ENCODE results near the gene FGR.
"Not testable (repeated sequence)": the region's sequence is repeated elsewhere in the genome, so short reads cannot be mapped to it uniquely, and the experiment has no call there.

FGR gene

GRCh38 chr1:27634177-27634984 lies 604 bp downstream of the FGR start:
- peak in 1 of 2 experiments; percentile 33 for DNase-seq

DNA sequence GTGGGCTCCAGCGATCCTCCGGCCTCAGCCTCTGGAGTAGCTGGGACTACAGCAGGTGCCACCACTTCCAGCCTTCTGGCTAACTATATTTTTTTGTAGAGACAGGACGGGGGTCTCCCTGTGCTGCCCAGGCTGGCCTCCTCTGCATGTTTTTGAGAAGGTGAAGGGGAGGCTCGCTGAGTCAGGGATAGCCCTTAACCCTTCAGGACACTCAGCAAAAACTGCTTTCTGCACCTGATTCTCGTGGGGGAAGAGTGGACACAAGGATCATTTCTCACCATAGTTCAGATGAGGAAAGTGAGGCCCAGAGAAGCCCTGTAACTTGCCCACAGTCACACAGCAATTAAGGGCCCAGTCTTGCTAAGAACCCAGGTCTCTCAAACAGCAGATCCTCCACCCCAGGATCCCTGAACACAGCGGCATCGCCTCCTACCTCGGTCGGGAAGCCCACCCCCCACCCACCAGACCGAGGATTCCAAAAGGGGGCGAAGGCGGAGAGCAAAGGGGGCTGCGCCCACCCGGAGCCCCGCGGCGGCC lies 1.3 kb downstream of the FGR start:
- no peak for DNase-seq

- no peak for DNase-seq
Measured at GRCh38 chr1:27633298-27633610, 1.7 kb downstream of the FGR start.

DNA sequence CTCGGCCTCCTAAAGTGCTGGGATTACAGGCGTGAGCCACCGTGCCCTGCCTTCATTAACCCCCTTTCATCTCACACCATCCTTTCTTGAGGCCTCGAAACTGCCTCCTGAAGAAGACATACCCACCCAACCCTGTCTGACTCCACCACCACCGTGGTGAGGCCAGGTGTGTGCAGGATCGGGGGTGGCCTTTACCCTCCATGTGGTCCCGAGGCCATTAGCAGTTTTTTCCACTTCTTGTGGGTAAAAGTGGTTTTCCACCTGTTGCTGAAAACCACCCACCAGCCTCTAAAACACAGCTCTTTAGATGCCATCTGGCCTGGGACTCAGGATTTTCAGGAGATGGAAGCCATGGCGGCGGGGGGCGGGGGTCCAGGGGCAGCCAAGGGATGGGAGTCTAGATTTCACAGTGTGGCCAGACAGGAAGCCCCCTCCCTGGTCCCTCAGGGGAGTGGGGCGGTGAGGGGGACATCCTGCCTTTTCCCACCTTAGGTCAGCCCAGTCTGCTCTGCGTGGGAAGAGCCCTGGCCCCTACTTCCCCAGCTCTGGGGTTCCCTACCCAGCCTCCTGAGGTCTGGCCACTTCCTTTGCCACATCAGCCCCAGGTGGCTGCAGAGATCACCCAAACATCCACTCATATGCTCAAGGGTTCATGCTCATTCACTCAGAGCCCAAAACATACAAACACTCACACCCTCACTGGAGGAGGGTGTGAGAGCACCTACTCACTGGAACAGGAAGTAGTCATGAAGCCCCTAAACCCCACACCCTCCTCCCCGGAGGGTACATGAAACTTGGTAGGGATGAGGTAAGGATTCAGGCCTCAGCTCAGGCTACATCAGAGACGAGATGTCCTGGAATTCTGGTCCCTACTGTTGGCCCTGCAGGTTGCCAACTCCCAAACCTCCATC lies 2.3 kb downstream of the FGR start:
- DNase-seq, result peak; percentile 27 to 56

DNA sequence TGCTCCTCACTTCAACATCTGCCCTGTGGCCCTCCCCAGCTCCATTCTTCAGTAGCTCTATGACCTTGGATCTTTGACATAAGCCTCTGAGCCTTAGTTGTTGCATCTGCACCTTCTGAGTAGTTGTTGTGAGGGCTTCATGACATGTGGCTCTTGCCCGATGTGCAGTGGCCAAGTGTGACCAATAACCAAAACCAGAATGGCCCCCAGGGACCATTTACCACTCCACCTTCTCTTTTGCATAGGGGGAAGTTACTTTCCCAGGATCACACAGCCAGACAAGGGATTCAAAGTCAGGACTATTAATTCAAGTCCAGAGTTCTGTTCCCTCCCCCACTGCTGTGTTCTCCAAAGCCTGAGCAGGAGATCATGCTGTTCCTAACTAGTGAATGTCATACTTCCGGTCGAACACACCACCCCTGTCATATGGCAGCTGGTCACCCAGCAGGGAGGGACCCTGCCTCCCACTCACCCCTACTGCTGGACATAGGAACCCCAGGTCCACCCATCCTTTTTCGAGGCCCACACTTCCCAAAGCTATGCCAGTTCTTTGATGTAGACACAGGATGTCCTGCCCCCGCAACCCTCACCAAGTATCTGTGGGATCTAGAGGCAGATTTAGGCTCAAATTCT lies 4.0 kb downstream of the FGR start:
- no peak for DNase-seq

DNA sequence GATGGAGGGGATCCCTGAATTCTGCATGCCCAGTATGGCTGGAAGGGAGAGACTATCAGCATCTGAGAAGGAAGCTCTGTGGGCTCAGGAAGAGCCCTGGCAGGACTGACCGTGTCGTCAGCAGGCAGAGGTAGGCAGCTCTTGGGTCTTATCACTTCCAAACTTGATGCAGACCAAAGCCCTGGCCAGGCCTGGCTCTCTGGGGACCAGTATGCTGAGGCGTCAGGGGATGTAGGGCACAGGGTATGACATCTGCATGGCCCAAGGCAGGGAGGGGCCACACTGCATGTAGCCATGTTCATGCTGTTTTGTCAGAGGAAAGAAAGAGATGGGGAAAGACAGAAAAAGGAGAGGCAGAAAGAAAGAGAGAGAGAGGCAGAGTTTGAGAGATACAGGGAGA lies 6.3 kb downstream of the FGR start:
- no peak for DNase-seq

DNA sequence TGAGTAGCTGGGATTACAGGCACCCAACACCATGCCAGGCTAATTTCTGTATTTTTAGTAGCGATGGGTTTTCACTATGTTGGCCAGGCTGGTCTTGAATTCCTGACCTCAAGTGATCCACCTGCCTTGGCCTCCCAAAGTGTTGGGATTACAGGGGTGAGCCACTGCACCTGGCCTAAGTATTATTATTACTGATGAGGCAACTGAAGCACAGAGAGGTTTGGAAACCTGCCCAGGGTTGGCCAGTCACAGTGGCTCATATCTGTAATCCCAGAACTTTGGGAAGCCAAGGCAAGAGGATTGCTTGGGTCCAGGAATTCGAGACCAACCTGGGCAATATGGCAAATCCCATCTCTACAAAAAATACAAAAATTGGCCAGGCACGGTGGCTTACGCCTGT lies 7.3 kb downstream of the FGR start:
- not testable (repeated sequence) for DNase-seq

- no peak for DNase-seq
Measured at GRCh38 chr1:27627061-27627460, 7.9 kb downstream of the FGR start.

DNA sequence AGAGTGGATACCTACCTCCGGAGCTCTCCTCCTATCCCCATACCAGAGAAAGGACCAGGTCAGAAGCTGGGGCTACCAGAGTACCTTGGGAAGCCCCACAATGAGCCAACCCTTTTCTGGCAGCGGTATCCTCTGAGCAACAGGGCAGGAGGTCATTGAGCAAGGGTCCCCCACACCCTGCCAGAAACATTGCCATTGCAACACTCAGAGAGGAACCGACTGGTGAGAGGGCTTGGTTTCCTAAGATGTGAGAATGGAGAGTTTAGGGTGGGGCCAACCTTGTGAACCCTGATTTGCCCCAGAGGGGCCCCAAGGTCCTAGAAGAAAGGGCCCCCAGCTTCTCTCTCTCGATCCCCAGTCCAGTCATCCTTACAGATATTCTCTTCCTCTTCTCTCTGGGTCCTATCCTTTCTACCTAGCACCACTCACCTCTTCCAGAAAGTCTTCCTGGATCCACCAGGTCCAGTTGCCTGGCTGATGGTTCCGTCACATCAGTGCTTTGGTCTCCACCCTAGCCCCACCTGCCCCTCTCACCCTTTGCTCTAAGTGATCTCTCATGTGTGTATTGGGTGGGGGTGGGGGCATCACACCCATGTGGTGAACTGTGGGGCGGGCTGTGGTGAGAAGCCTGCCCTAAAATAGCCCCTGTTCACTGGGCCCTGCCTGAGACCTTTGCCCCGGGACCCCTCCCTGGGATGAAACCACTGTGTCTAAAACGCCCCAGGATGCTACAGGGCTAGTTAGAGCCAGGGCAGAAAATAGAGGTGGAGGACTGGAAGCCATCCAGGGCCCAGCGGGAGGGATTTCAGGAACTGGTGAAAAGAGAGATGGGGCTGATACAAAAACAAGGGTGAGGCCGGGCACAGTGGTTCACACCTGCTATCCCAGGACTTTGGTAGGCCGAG lies 8.7 kb downstream of the FGR start:
- DNase-seq, result peak; percentile 85 to 96

DNA sequence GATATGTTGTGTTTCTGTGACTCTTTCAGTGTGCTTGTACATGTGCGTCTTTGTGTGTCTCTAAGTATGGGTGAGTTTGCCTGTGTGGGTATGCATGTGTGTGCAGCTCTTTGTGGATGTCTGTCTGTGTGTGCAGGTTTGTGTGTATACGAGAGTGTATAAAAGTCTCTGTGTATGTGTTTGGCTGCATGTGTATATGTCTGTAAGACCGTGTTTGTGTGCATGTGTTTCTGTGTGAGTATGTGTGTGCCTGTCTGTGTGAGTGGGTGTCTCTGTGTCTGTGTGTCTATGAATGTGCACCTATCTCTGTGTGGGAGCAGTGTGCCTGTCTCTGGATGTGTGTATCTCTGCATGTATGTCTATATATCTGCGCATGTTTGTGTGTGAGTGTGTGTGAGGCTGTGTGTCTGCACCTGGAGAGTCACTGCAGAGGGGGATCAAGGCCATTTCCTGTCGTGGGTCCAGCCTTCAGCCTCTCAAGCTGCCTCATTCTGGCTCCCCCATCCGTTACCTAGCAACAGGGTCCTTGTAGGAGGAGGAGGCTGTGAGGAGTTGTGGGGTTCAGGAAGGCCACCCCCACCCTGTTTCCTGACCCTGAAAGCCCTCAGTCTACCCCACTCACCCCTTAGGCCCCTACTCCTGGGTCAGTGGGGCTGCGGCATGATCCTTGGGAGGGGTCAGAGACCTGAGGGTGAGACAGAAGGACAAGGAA lies 10.4 kb downstream of the FGR start:
- no peak for DNase-seq

DNA sequence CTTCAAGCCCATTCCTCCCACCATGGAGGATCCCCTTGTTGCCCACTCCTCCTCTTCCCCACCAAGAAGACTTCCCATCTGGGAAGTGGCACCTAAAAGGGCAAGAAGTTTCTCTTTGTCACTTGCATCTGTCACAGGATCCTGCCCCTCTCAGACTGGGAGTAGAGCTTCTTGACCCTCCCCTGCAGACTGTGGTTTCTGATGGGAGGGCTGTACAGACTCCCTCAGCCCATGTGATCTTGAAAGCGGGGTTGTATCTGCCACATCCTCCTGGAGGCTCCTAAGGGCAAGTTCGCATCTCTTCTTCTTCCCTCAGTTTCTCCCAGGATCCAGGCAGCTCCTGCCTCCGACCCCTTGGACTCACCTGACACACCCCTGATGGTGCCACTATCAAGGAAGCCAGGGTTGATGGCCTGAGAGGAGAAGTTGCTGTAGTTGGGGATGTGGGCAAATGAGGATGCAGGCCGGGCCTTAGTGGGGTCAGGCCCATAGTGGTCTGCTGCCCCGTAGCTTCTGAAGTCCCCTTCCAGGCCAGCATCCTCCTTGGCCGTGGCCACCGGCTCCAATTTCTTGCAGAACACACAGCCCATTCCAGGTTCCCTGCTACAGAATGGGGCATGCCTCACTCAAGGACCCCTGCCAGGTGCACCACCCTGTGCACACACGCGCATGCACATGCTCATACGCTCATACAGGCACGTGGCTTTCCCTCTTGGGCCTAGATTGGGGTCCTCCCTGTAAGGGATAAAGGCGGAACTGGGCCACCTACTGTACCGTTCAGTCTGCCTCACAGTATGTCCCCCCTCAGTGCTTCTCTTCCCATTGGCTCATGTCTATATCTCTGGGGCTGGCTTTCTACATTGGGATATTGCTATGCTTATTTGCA lies 11.4 kb downstream of the FGR start:
- no peak for DNase-seq

DNA sequence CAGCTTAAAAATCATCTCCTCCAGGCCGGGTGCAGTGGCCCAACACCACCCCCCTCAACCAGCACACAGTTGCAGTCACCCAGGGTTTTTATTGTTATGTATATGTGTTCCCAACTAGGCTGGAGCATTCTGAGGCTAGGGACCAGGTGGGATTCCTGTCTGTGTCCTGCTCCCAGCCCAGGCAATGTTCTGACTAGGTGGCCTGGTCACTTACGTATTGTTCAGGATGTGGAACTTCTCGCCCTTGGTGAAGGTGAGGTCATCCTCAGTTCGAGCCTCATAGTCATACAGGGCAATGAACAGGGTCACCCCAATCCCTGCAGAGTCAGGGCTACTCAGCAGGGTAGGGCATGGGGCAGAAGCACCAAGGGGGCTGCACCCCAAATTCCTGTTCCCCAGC lies 12.2 kb downstream of the FGR start:
- no peak for DNase-seq

DNA sequence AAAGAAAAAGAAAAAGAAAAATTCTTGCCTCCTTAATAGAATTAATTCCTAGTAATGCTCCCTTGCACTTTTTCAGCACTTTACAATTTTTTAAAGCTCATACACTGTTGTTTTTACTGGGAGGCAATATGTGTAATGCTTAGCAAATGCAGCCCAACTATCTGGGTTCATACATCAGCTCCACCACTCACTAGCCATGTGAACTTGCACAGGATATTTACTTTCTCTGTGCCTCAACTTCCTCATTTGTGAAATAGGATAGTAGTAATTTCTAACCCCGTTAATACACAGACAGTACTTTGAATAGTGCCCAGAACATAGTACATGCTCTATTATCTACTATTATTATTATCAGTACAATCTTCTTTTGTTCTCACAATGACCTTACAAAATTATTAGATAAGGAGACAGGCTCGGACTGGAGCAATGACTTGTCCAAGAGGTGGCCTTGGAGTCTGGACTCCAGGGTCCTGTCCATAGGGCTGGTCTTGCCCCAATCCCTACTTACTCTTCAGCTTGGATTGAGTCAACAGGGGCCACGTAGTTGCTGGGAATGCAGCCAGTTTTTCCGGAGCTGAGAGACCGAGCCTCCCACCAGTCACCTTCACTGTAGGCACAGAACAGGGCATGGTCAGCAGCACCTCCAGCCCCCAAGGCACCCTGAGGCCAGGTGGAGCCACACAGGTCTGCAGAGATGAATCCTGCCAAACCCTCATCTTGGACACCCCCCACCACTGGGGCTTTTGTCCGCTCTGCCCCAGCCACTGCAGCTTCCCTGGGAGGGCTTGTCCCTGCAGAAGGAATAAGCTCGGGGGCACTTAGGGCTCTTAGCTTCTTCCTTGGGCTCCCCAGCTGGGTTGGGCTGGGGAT lies 13.7 kb downstream of the FGR start:
- peak; percentile 49 to 71 for DNase-seq

DNA sequence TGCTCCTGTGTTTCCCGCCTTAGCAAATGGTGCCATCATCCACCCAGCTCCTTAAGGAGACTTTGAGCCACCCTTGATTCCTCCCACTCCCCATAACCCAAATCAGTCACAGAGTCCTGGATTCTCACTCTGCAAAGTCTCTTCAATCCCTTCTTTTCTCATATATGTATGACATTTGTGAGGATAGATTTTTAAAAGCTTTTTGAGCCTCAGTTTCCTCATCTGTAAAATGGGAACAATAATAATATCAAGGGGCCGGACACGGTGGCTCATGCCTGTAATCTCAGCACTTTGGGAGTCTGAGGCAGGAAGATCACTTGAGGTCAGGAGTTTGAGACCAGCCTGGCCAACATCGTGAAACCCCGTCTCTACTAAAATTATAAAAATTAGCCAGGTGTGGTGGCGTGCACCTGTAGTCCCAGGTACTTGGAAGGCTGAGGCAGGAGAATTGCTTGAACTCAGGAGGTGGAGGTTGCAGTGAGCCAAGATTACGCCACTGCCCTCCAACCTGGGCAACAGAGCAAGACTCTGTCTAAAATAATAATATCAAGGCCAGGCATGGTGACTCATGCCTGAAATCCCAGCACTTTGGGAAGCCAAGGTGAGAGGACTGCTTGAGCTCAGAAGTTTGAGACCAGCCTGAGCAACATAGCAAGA lies 15.1 kb downstream of the FGR start:
- DNase-seq, result not testable (repeated sequence)

- peak; percentile 95 to 97 for DNase-seq
Measured at GRCh38 chr1:27618341-27619082, 16.5 kb downstream of the FGR start.

GRCh38 chr1:27617420-27617819 lies 17.6 kb downstream of the FGR start:
- no peak for DNase-seq

- no peak for DNase-seq
Measured at GRCh38 chr1:27616441-27616840, 18.5 kb downstream of the FGR start.
